ENCODE results near the gene CNTNAP2. TPM values are rescaled to one million over a fixed set of nuclear protein-coding genes. Genes with fewer than 3 reads are reported as not detected.

Gene CNTNAP2
- total RNA-seq, 1 experiment from 2014 or later, result 0.03 TPM

DNA sequence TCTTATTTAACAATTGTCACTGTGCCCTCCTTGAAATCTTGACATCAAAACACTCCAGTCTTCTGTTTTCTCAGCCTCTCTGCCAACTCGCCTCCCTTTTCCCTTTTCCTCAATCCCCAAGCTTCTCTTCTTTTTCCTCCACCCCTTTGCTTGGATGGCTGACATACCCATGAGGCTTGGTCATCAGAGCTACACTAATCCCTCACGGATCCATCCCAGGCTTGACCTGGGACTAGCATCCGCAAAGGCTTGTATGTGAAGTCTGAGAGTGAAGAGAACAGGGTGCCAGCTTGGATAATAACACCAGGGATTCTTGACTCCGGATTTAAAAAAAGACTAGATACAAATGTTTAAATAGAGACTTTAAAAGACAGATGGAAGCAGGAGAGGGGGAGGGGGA, 2045.2 kb downstream of the CNTNAP2 start:
- TF ChIP-seq POLR2AphosphoS5 (IDR thresholded peaks at IDR 0.05; ENCODE audit: low read depth, low read length), result no peak
- TF ChIP-seq, protein P1, sequence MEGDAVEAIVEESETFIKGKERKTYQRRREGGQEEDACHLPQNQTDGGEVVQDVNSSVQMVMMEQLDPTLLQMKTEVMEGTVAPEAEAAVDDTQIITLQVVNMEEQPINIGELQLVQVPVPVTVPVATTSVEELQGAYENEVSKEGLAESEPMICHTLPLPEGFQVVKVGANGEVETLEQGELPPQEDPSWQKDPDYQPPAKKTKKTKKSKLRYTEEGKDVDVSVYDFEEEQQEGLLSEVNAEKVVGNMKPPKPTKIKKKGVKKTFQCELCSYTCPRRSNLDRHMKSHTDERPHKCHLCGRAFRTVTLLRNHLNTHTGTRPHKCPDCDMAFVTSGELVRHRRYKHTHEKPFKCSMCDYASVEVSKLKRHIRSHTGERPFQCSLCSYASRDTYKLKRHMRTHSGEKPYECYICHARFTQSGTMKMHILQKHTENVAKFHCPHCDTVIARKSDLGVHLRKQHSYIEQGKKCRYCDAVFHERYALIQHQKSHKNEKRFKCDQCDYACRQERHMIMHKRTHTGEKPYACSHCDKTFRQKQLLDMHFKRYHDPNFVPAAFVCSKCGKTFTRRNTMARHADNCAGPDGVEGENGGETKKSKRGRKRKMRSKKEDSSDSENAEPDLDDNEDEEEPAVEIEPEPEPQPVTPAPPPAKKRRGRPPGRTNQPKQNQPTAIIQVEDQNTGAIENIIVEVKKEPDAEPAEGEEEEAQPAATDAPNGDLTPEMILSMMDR (IDR thresholded peaks at IDR 0.05), result no peak
- H3K4me3 ChIP-seq (ENCODE audit: low read depth in 2 of 2, low read length in 2 of 2), result no peak overlapping the region
- CTCF ChIA-PET, result no interaction called here

DNA sequence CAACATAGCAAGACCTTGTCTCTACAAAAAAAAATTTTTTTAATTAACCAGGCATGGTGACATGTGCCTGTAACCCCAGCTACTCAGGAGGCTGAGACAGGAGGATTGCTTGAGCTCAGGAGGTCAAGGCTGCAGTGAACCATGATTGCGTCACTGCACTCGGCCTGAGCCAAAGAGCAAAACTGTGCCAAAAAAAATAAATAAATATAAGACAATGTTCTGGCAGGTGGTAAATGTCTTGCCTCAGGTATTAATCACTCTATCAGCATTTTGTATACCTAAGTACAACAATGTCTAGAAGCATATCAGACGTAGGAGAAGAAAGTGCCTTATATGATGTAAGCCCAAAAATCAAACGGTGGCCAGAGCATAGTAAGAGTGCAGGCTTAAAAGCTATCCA, 2046.2 kb downstream of the CNTNAP2 start:
- intact Hi-C loops (cut with micrococcal nuclease; ENCODE audit: unreplicated experiment), result no loop called here
- no peak for ATAC-seq
- POLR2A ChIA-PET, result no interaction called here
- no peak for DNase-seq (ENCODE audit: low read depth, low spot score)
- Histone ChIP-seq H3K27me3 (ENCODE audit: control insufficient read depth, insufficient read depth, low read length) (no peaks in the 10 kb centered on the region), H3K4me1 (ENCODE audit: control insufficient read depth, insufficient read depth, low read length) (no peaks in the 10 kb centered on the region), H3K4me3 (ENCODE audit: low read depth in 2 of 2, low read length in 2 of 2) (no peak overlapping the region), H3K36me3 (ENCODE audit: control insufficient read depth, insufficient read depth, low read length) (no peaks in the 10 kb centered on the region), H3K27ac (ENCODE audit: low read length) (no peak overlapping the region), H3K9me3 (ENCODE audit: control insufficient read depth, insufficient read depth, low read depth, low read length) (no peaks in the 10 kb centered on the region)
- TF ChIP-seq TCF7L2 (IDR thresholded peaks at IDR 0.05; ENCODE audit: low read depth, low read length) (no peak), SIN3A (IDR thresholded peaks at IDR 0.05; ENCODE audit: borderline replicate concordance, insufficient read depth, low read depth, low read length) (no peak), POLR2AphosphoS5 (IDR thresholded peaks at IDR 0.05; ENCODE audit: low read depth, low read length) (no peak)
- TF ChIP-seq, protein P1 (IDR thresholded peaks at IDR 0.05), result no peak
- TF ChIP-seq, protein P2, sequence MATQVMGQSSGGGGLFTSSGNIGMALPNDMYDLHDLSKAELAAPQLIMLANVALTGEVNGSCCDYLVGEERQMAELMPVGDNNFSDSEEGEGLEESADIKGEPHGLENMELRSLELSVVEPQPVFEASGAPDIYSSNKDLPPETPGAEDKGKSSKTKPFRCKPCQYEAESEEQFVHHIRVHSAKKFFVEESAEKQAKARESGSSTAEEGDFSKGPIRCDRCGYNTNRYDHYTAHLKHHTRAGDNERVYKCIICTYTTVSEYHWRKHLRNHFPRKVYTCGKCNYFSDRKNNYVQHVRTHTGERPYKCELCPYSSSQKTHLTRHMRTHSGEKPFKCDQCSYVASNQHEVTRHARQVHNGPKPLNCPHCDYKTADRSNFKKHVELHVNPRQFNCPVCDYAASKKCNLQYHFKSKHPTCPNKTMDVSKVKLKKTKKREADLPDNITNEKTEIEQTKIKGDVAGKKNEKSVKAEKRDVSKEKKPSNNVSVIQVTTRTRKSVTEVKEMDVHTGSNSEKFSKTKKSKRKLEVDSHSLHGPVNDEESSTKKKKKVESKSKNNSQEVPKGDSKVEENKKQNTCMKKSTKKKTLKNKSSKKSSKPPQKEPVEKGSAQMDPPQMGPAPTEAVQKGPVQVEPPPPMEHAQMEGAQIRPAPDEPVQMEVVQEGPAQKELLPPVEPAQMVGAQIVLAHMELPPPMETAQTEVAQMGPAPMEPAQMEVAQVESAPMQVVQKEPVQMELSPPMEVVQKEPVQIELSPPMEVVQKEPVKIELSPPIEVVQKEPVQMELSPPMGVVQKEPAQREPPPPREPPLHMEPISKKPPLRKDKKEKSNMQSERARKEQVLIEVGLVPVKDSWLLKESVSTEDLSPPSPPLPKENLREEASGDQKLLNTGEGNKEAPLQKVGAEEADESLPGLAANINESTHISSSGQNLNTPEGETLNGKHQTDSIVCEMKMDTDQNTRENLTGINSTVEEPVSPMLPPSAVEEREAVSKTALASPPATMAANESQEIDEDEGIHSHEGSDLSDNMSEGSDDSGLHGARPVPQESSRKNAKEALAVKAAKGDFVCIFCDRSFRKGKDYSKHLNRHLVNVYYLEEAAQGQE (IDR thresholded peaks at IDR 0.05; ENCODE audit: insufficient read depth in 1 of 2, low read depth in 2 of 2, low read length in 1 of 2), result no peak
- in situ Hi-C loops (cut with HindIII; ENCODE audit: low pct_unique_long_range_greater_than_20kb, low sequenced_read_pairs), result no loop called here
- BruUV-seq (replicated peaks), result no TSS peak
- CTCF ChIA-PET, result no interaction called here

More for the DNA sequence above, 2045.2 kb downstream of the CNTNAP2 start:
- no peaks in the 10 kb centered on the region for H3K36me3 ChIP-seq (ENCODE audit: control insufficient read depth, insufficient read depth, low read length)
- POLR2A ChIA-PET, result no interaction called here
- intact Hi-C loops (cut with micrococcal nuclease; ENCODE audit: unreplicated experiment) (no loop called here), in situ Hi-C loops (cut with HindIII; ENCODE audit: low pct_unique_long_range_greater_than_20kb, low sequenced_read_pairs) (no loop called here)
- H3K27ac ChIP-seq (ENCODE audit: low read length), result no peak overlapping the region
- H3K4me1 ChIP-seq (ENCODE audit: control insufficient read depth, insufficient read depth, low read length), result no peaks in the 10 kb centered on the region
- DNase-seq (ENCODE audit: low read depth, low spot score), result no peak
- no peak for ATAC-seq
- no peaks in the 10 kb centered on the region for H3K27me3 ChIP-seq (ENCODE audit: control insufficient read depth, insufficient read depth, low read length)
- BruUV-seq (replicated peaks), result no TSS peak
- no peaks in the 10 kb centered on the region for H3K9me3 ChIP-seq (ENCODE audit: control insufficient read depth, insufficient read depth, low read depth, low read length)

DNA sequence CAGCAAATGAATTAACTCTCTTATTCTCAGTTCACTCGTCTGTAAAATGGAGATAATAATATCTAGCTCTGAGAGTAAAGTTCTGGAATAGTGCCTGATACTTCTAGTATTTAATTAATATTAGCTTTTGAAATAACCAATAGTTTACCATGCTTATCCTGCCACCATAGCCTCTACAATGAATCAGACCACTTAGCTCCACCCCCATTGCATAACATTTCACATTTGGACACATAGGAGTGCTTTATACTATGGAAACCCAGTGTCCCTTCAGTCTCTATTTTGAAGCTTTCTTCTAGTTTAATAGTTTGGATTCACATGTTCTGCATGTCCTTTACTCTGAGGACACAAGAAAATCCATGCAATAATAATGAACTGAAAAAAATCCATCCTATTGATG, 2046.6 kb downstream of the CNTNAP2 start:
- ATAC-seq (no peak), DNase-seq (ENCODE audit: low read depth, low spot score) (no peak)
- no peaks in the 10 kb centered on the region for H3K36me3 ChIP-seq (ENCODE audit: control insufficient read depth, insufficient read depth, low read length)
- intact Hi-C loops (cut with micrococcal nuclease; ENCODE audit: unreplicated experiment), result no loop called here
- no TSS peak for BruUV-seq (replicated peaks)
- H3K4me1 ChIP-seq (ENCODE audit: control insufficient read depth, insufficient read depth, low read length), result no peaks in the 10 kb centered on the region
- CTCF ChIA-PET, result no interaction called here
- in situ Hi-C loops (cut with HindIII; ENCODE audit: low pct_unique_long_range_greater_than_20kb, low sequenced_read_pairs), result no loop called here
- POLR2A ChIA-PET, result no interaction called here
- H3K9me3 ChIP-seq (ENCODE audit: control insufficient read depth, insufficient read depth, low read depth, low read length), result no peaks in the 10 kb centered on the region
- no peaks in the 10 kb centered on the region for H3K27me3 ChIP-seq (ENCODE audit: control insufficient read depth, insufficient read depth, low read length)
- no peak overlapping the region for H3K27ac ChIP-seq (ENCODE audit: low read length)
- TF ChIP-seq SIN3A (IDR thresholded peaks at IDR 0.05; ENCODE audit: borderline replicate concordance, insufficient read depth, low read depth, low read length) (no peak), TCF7L2 (IDR thresholded peaks at IDR 0.05; ENCODE audit: low read depth, low read length) (no peak), POLR2AphosphoS5 (IDR thresholded peaks at IDR 0.05; ENCODE audit: low read depth, low read length) (no peak)
- TF ChIP-seq, protein P2 (IDR thresholded peaks at IDR 0.05; ENCODE audit: insufficient read depth in 1 of 2, low read depth in 2 of 2, low read length in 1 of 2), result no peak
- TF ChIP-seq, protein P1 (IDR thresholded peaks at IDR 0.05), result no peak
- no peak overlapping the region for H3K4me3 ChIP-seq (ENCODE audit: low read depth in 2 of 2, low read length in 2 of 2)
